ENCODE results near the gene METTL16.
"Not testable (repeated sequence)": the region's sequence is repeated elsewhere in the genome, so short reads cannot be mapped to it uniquely, and the experiment has no call there.

- TF ChIP-seq POLR2A, CTCF (IDR thresholded peaks at IDR 0.05): not testable (repeated sequence)
Observed at GRCh38 chr17:2521775-2522410, 10.2 kb upstream of the METTL16 start.

Measured in heart left ventricle (tissue), 13 donors.